NCI-H2107 treated with DMSO at 0.1 percent for 48 hours (cell line): Measurements from ENCODE around the gene CHRNE.
"Not testable (repeated sequence)": the region's sequence is repeated elsewhere in the genome, so short reads cannot be mapped to it uniquely, and the experiment has no call there.

Experiments used
- DNase-seq: peaks from one replicate; lab custom pipeline; 2025; ENCODE audit not compliant: unreplicated experiment; lab: John Stamatoyannopoulos, UW

CHRNE gene

GRCh38 chr17:4908301-4908700 lies 5.4 kb upstream of the CHRNE start:
- no peak for DNase-seq

GRCh38 chr17:4906642-4907041 lies 3.7 kb upstream of the CHRNE start:
- DNase-seq, result not testable (repeated sequence)

GRCh38 chr17:4902540-4902939 lies 358 bp downstream of the CHRNE start:
- no peak for DNase-seq

- DNase-seq, result no peak
Observed at GRCh38 chr17:4901648-4902344, 1.1 kb downstream of the CHRNE start.

GRCh38 chr17:4901108-4901647 lies 1.7 kb downstream of the CHRNE start:
- no peak for DNase-seq

GRCh38 chr17:4900231-4901107 lies 2.4 kb downstream of the CHRNE start:
- DNase-seq, result no peak

GRCh38 chr17:4899341-4900230 lies 3.3 kb downstream of the CHRNE start, which contains the start of gene C17orf107:
Gene C17orf107 (plus strand): TSS chr17:4899536. CDS start chr17:4899763, 227 bp downstream.
- DNase-seq, result no peak

- DNase-seq, result no peak
Observed at GRCh38 chr17:4898927-4899326, 4.0 kb downstream of the CHRNE start.

DNA sequence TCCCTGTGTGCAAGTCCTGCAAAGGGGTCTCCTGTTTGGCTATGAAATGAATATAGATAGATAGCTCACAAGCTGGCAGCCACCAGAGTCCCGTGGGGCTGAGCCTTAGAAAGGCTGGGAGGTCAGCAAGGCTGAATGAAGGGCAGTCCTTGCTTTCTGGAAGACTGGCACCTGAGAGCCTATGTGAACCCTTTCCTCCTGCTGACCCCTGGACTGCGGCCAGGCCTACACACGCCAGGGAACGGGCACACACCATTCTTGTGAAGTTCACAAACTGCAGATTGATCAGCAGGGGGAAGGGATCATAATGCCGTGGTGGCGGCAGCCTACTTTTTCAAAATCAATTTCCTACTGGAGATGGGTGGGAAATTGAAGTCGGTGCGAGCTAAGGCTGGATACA lies 4.5 kb downstream of the CHRNE start:
- DNase-seq, result no peak

GRCh38 chr17:4897785-4898184 lies 5.1 kb downstream of the CHRNE start:
- no peak for DNase-seq

DNA sequence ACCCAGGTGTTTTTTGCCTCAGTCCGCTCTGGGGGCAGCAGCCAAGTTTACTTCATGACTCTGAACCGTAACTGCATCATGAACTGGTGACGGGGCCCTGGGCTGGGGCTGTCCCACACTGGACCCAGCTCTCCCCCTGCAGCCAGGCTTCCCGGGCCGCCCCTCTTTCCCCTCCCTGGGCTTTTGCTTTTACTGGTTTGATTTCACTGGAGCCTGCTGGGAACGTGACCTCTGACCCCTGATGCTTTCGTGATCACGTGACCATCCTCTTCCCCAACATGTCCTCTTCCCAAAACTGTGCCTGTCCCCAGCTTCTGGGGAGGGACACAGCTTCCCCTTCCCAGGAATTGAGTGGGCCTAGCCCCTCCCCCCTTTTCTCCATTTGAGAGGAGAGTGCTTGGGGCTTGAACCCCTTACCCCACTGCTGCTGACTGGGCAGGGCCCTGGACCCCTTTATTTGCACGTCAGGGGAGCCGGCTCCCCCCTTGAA lies 5.7 kb downstream of the CHRNE start:
- DNase-seq, result no peak

- DNase-seq, result no peak
Observed at GRCh38 chr17:4896332-4897197, 6.3 kb downstream of the CHRNE start.

GRCh38 chr17:4895657-4896331 lies 7.1 kb downstream of the CHRNE start:
- DNase-seq, result no peak

- DNase-seq, result no peak
Observed at GRCh38 chr17:4895121-4895520, 7.8 kb downstream of the CHRNE start.

GRCh38 chr17:4893721-4894560 lies 9.0 kb downstream of the CHRNE start:
- no peak for DNase-seq

GRCh38 chr17:4893272-4893671 lies 9.6 kb downstream of the CHRNE start:
- DNase-seq, result no peak

- DNase-seq, result no peak
Observed at GRCh38 chr17:4892499-4893221, 10.2 kb downstream of the CHRNE start.
